A673 (cell line): Measurements from ENCODE around the gene LIPI. TPM values are rescaled to one million over a fixed set of nuclear protein-coding genes. Genes with fewer than 3 reads are reported as not detected.

ENCODE experiments used
- BruUV-seq: library from RNA; stranded (reverse); fragments of 400-500 nt; replicated peaks from 2 replicates; lab custom pipeline; 2021; lab: Mats Ljungman, UMichigan
- CTCF ChIA-PET: fragments of 300-600 bp; sonication (Branson Sonifier 250); formaldehyde crosslinking; loops from one replicate; lab custom pipeline; 2022; ENCODE audit warnings: antibody characterized with exemption; lab: Charles Lee
- POLR2A ChIA-PET: fragments of 300-600 bp; sonication (Branson Sonifier 250); formaldehyde crosslinking; loops from one replicate; lab custom pipeline; 2022; ENCODE audit warnings: antibody characterized with exemption; ENCODE audit not compliant: low non-redundant PET; lab: Charles Lee
- DNase-seq: peaks from one replicate; pipeline ENCODE4 v3.0.0-alpha.2; 2015; ENCODE audit warnings: low spot score
- H3K27ac ChIP-seq: fragments of 200-600 bp; sonication (generic); 2 replicates; pipeline ENCODE4 v1.5.1; 2016; ENCODE audit warnings: mixed run types, low read depth, mild to moderate bottlenecking, mixed read lengths, antibody characterized with exemption, low read length; ENCODE audit not compliant: poor library complexity, severe bottlenecking
- H3K27me3 ChIP-seq: fragments of 200-600 bp; sonication (generic); replicated peaks from 2 replicates; pipeline ENCODE4 v1.6.1; 2017; ENCODE audit warnings: mixed run types, low read depth, mild to moderate bottlenecking, mixed read lengths, antibody characterized with exemption, low read length; ENCODE audit not compliant: insufficient read depth, poor library complexity
- H3K36me3 ChIP-seq: fragments of 200-600 bp; sonication (generic); 2 replicates; pipeline ENCODE4 v1.6.1; 2016; ENCODE audit warnings: mixed run types, mild to moderate bottlenecking, mixed read lengths, antibody characterized with exemption, low read length; ENCODE audit not compliant: insufficient read depth, poor library complexity, severe bottlenecking
- H3K4me1 ChIP-seq: fragments of 200-600 bp; sonication (generic); 2 replicates; pipeline ENCODE4 v1.6.1; 2017; ENCODE audit warnings: mixed run types, mild to moderate bottlenecking, mixed read lengths, antibody characterized with exemption, low read length; ENCODE audit not compliant: insufficient read depth, poor library complexity, severe bottlenecking
- H3K4me3 ChIP-seq: fragments of 200-600 bp; sonication (generic); 2 replicates; pipeline ENCODE4 v1.5.1; 2016; ENCODE audit warnings: low read depth, mixed run types, mild to moderate bottlenecking, mixed read lengths, low read length; ENCODE audit not compliant: poor library complexity, severe bottlenecking
- H3K9me3 ChIP-seq: fragments of 200-600 bp; sonication (generic); 2 replicates; pipeline ENCODE4 v1.6.1; 2016; ENCODE audit warnings: mixed run types, low read depth, mild to moderate bottlenecking, mixed read lengths, antibody characterized with exemption, low read length; ENCODE audit not compliant: poor library complexity, severe bottlenecking
- EZH2 ChIP-seq: fragments of 200-600 bp; sonication (generic); IDR thresholded peaks from 2 replicates; pipeline ENCODE4 v1.6.1; 2017; ENCODE audit warnings: borderline replicate concordance, low read depth, mild to moderate bottlenecking, mixed read lengths, antibody characterized with exemption, low read length; ENCODE audit not compliant: poor library complexity, severe bottlenecking
- intact Hi-C: fragments of 100-400 bp; cut with micrococcal nuclease; formaldehyde crosslinking; loops from one replicate; pipeline ENCODE4 v1.10.0; 2022; ENCODE audit not compliant: unreplicated experiment
- total RNA-seq: library from RNA; stranded (reverse); gene quantifications from 2 replicates; pipeline ENCODE4 v1.2.3, GENCODE V29; 2021
- TF ChIP-seq, protein P1 (sequence below): fragments of 300-800, 200-600 bp; sonication (generic); conservative IDR thresholded peaks from 2 replicates; pipeline ENCODE4 v1.5.1; 2017; ENCODE audit warnings: low read depth, mild to moderate bottlenecking, antibody characterized with exemption, low read length, moderate library complexity, mixed read lengths

LIPI gene
- total RNA-seq, 1 experiment from 2014 or later = 138 TPM

DNA sequence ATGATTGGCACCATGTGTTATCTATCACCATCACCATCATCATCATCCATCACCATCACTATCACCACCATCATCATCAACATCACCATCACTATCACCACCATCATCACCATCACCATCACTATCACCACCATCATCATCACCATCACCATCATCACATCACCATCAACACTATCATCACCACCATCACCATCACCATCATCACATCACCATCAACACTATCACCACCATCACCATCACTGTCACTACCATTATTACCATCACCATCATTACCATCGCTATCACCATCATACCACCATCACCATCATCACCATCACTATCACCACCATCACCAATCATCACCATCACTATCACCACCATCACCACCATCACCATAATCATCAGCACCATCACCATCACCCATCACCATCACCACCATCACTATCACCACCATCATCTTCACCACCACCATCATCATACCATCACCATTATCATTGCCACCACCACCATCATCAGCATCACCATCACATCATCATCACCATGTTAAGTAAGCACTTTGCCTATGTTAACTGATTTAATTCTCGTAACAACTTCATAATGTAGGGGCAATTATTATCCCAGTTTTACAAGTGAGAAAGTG, 112.8 kb downstream of the LIPI start:
- no peaks in the 10 kb centered on the region for H3K9me3 ChIP-seq
- no peaks in the 10 kb centered on the region for H3K27me3 ChIP-seq
- ChIA-PET CTCF (no interaction called here), POLR2A (no interaction called here)
- no TSS peak for BruUV-seq
- no peak overlapping the region for H3K27ac ChIP-seq
- H3K36me3 ChIP-seq = no peaks in the 10 kb centered on the region
- intact Hi-C loops = no loop called here
- H3K4me1 ChIP-seq = no peaks in the 10 kb centered on the region
- no peak for DNase-seq
- TF ChIP-seq, protein P1, sequence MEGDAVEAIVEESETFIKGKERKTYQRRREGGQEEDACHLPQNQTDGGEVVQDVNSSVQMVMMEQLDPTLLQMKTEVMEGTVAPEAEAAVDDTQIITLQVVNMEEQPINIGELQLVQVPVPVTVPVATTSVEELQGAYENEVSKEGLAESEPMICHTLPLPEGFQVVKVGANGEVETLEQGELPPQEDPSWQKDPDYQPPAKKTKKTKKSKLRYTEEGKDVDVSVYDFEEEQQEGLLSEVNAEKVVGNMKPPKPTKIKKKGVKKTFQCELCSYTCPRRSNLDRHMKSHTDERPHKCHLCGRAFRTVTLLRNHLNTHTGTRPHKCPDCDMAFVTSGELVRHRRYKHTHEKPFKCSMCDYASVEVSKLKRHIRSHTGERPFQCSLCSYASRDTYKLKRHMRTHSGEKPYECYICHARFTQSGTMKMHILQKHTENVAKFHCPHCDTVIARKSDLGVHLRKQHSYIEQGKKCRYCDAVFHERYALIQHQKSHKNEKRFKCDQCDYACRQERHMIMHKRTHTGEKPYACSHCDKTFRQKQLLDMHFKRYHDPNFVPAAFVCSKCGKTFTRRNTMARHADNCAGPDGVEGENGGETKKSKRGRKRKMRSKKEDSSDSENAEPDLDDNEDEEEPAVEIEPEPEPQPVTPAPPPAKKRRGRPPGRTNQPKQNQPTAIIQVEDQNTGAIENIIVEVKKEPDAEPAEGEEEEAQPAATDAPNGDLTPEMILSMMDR = no peak
- TF ChIP-seq EZH2 = no peak
- H3K4me3 ChIP-seq = no peak overlapping the region

DNA sequence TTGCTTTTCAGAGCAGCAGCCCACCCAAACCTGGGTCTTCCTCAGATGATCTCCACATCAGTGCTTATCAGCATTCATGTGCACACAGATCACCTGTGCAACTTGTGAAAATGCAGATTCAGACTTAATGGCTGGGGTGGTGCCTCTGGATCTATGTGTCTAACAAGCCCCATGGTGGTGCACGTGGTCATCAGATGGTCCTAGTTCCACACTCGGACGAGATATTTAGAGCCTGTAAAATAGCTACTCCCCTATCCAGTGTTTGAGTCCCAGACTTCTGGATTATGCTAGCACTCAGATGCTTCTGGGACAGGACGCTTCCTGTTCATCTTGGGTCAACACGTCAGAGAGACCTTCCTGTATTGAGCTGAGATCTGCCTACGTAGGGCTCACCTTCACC, 114.2 kb downstream of the LIPI start:
- Histone ChIP-seq H3K27ac (no peak overlapping the region), H3K4me1 (no peaks in the 10 kb centered on the region), H3K27me3 (no peaks in the 10 kb centered on the region), H3K9me3 (no peaks in the 10 kb centered on the region), H3K36me3 (no peaks in the 10 kb centered on the region), H3K4me3 (no peak overlapping the region)
- intact Hi-C loops = no loop called here
- no TSS peak for BruUV-seq
- ChIA-PET CTCF (no interaction called here), POLR2A (no interaction called here)
- DNase-seq = no peak
- TF ChIP-seq, protein P1 = no peak
- no peak for TF ChIP-seq EZH2

DNA sequence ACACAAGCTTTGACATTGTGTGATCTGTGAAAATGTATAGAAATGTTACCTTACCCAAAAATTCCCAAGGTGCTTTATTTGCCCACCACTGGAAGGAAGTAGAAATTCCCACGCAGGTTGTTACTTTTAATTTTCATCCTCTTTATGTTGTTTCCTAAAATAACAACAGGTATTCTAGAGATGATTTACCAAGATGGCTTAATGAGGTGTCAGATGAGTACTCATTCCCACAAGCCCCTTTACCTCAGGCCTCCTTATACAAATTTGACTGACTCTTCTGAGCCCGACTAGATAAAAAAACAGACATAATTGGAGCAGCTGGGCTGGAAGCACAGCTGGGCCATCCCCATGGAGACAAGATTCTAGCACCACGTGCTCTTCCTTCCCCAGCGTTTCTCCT, 114.6 kb downstream of the LIPI start:
- POLR2A ChIA-PET = no interaction called here
- intact Hi-C loops = no loop called here
- Histone ChIP-seq H3K36me3 (no peaks in the 10 kb centered on the region), H3K4me3 (no peak overlapping the region), H3K27me3 (no peaks in the 10 kb centered on the region), H3K27ac (no peak overlapping the region), H3K4me1 (no peaks in the 10 kb centered on the region), H3K9me3 (no peaks in the 10 kb centered on the region)
- CTCF ChIA-PET = no interaction called here
- DNase-seq = no peak
- no peak for TF ChIP-seq EZH2
- TF ChIP-seq, protein P1 = no peak
- no TSS peak for BruUV-seq
